ENCODE measurements around the gene CAPN14. TPM values are rescaled to one million over a fixed set of nuclear protein-coding genes. Genes with fewer than 3 reads are reported as not detected.

CAPN14 gene
- total RNA-seq, 1 donor from 2014 or later: 0.14 TPM

GRCh38 chr2:31227110-31227509, 9.8 kb upstream of the CAPN14 start:
- H3K27me3 Mint-ChIP-seq (ENCODE audit: low read depth, unreplicated experiment): peaks cover 15% of the 10 kb centered on the region
- no peaks in the 10 kb centered on the region for H3K9me3 Mint-ChIP-seq (ENCODE audit: unreplicated experiment)
- Histone ChIP-seq H3K9me3 (ENCODE audit: insufficient read depth, low read depth, low read length) (no peaks in the 10 kb centered on the region), H3K4me1 (ENCODE audit: insufficient read depth, low read length) (no peaks in the 10 kb centered on the region), H3K27ac (ENCODE audit: low read depth, low read length) (no peak overlapping the region), H3K27me3 (ENCODE audit: insufficient read depth, low read length) (peaks cover 22% of the 10 kb centered on the region), H4K20me1 (ENCODE audit: insufficient read depth, low read length) (no peaks in the 10 kb centered on the region), H3K4me3 (ENCODE audit: insufficient read depth, low read depth, low read length) (no peak overlapping the region), H3K36me3 (ENCODE audit: insufficient read depth, low read length) (no peaks in the 10 kb centered on the region), H2AFZ (ENCODE audit: low read depth, low read length) (no peak overlapping the region), H3K9ac (ENCODE audit: low read length) (no peak overlapping the region), H3K79me2 (ENCODE audit: insufficient read depth, low read length) (no peaks in the 10 kb centered on the region), H3K4me2 (ENCODE audit: low read length) (no peak overlapping the region)
- H3K27ac Mint-ChIP-seq (ENCODE audit: unreplicated experiment): no peak overlapping the region
- no peak overlapping the region for H3K4me3 Mint-ChIP-seq (ENCODE audit: unreplicated experiment)
- H3K36me3 Mint-ChIP-seq (ENCODE audit: low read depth, unreplicated experiment): no peaks in the 10 kb centered on the region
- DNase-seq (ENCODE audit: low read depth) (no peak), FAIRE-seq (no peak)
- TF ChIP-seq CTCF (IDR thresholded peaks at IDR 0.05; ENCODE audit: insufficient read depth, low read depth, low read length) (no peak), EZH2 (IDR thresholded peaks at IDR 0.05; ENCODE audit: insufficient read depth, low read length) (no peak)
- H3K4me1 Mint-ChIP-seq (ENCODE audit: low read depth, unreplicated experiment): no peaks in the 10 kb centered on the region

- H3K79me2 ChIP-seq (ENCODE audit: insufficient read depth, low read length): no peaks in the 10 kb centered on the region
- no peak overlapping the region for H3K4me3 Mint-ChIP-seq (ENCODE audit: unreplicated experiment)
- H3K36me3 ChIP-seq (ENCODE audit: insufficient read depth, low read length): no peaks in the 10 kb centered on the region
- FAIRE-seq: no peak
- H3K27me3 ChIP-seq (ENCODE audit: insufficient read depth, low read length): peaks cover 30% of the 10 kb centered on the region
- no peak overlapping the region for H3K9ac ChIP-seq (ENCODE audit: low read length)
- H3K4me1 ChIP-seq (ENCODE audit: insufficient read depth, low read length): no peaks in the 10 kb centered on the region
- TF ChIP-seq CTCF (IDR thresholded peaks at IDR 0.05; ENCODE audit: insufficient read depth, low read depth, low read length) (no peak), EZH2 (IDR thresholded peaks at IDR 0.05; ENCODE audit: insufficient read depth, low read length) (no peak)
- no peak overlapping the region for H2AFZ ChIP-seq (ENCODE audit: low read depth, low read length)
- no peaks in the 10 kb centered on the region for H3K9me3 ChIP-seq (ENCODE audit: insufficient read depth, low read depth, low read length)
- H3K4me1 Mint-ChIP-seq (ENCODE audit: low read depth, unreplicated experiment): no peaks in the 10 kb centered on the region
- no peaks in the 10 kb centered on the region for H3K9me3 Mint-ChIP-seq (ENCODE audit: unreplicated experiment)
- H4K20me1 ChIP-seq (ENCODE audit: insufficient read depth, low read length): no peaks in the 10 kb centered on the region
- H3K36me3 Mint-ChIP-seq (ENCODE audit: low read depth, unreplicated experiment): no peaks in the 10 kb centered on the region
- peaks cover 18% of the 10 kb centered on the region for H3K27me3 Mint-ChIP-seq (ENCODE audit: low read depth, unreplicated experiment)
- H3K27ac Mint-ChIP-seq (ENCODE audit: unreplicated experiment): no peak overlapping the region
- H3K27ac ChIP-seq (ENCODE audit: low read depth, low read length): no peak overlapping the region
- H3K4me2 ChIP-seq (ENCODE audit: low read length): no peak overlapping the region
- no peak for DNase-seq (ENCODE audit: low read depth)
- H3K4me3 ChIP-seq (ENCODE audit: insufficient read depth, low read depth, low read length): no peak overlapping the region
Observed at GRCh38 chr2:31226266-31226665, 9.0 kb upstream of the CAPN14 start.

DNA sequence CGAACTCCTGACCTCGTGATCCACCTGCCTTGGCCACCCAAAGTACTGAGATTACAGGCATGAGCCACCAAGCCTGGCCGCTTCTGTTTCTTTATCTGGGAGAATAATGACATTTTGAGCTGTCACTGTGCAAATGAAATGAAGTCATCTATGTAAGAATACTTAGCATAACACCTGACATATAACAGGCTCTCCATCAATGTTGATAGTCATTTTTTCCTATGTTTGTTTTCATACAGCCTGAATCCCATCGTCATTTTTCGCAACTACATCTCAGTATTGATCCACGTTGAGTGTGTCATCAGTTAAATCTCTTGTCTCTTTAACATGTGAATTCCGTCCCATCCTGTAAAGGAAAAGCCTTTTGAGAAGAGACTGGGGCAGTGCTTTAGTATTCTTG, 6.4 kb upstream of the CAPN14 start:
- Histone ChIP-seq H3K27me3 (ENCODE audit: insufficient read depth, low read length) (peaks cover 32% of the 10 kb centered on the region), H3K36me3 (ENCODE audit: insufficient read depth, low read length) (no peaks in the 10 kb centered on the region), H3K4me3 (ENCODE audit: insufficient read depth, low read depth, low read length) (no peak overlapping the region), H3K9ac (ENCODE audit: low read length) (no peak overlapping the region), H3K9me3 (ENCODE audit: insufficient read depth, low read depth, low read length) (no peaks in the 10 kb centered on the region), H2AFZ (ENCODE audit: low read depth, low read length) (no peak overlapping the region), H3K4me2 (ENCODE audit: low read length) (no peak overlapping the region), H3K27ac (ENCODE audit: low read depth, low read length) (no peak overlapping the region), H4K20me1 (ENCODE audit: insufficient read depth, low read length) (no peaks in the 10 kb centered on the region), H3K79me2 (ENCODE audit: insufficient read depth, low read length) (no peaks in the 10 kb centered on the region), H3K4me1 (ENCODE audit: insufficient read depth, low read length) (no peaks in the 10 kb centered on the region)
- DNase-seq (ENCODE audit: low read depth) (no peak), FAIRE-seq (no peak)
- Mint-ChIP-seq H3K4me3 (ENCODE audit: unreplicated experiment) (no peak overlapping the region), H3K9me3 (ENCODE audit: unreplicated experiment) (no peaks in the 10 kb centered on the region), H3K27ac (ENCODE audit: unreplicated experiment) (no peak overlapping the region), H3K27me3 (ENCODE audit: low read depth, unreplicated experiment) (peaks cover 19% of the 10 kb centered on the region), H3K36me3 (ENCODE audit: low read depth, unreplicated experiment) (no peaks in the 10 kb centered on the region), H3K4me1 (ENCODE audit: low read depth, unreplicated experiment) (no peaks in the 10 kb centered on the region)
- TF ChIP-seq CTCF (IDR thresholded peaks at IDR 0.05; ENCODE audit: insufficient read depth, low read depth, low read length) (no peak), EZH2 (IDR thresholded peaks at IDR 0.05; ENCODE audit: insufficient read depth, low read length) (no peak)

Measured in astrocyte (in vitro differentiated cells and primary cell).